K562 (cell line): ENCODE data around the gene PTGIR. TPM values are rescaled to one million over a fixed set of nuclear protein-coding genes. Genes with fewer than 3 reads are reported as not detected.

ENCODE experiments used
- BRF1 ChIP-seq: IDR thresholded peaks from 3 replicates; pipeline ENCODE4 v1.6.1; 2011; ENCODE audit warnings: borderline replicate concordance, mild to moderate bottlenecking; ENCODE audit not compliant: insufficient read length; ENCODE audit errors: extremely low read depth
- CBFA2T3 ChIP-seq: fragments of 450-650 bp; IDR thresholded peaks from 2 replicates; pipeline ENCODE4 v1.6.1; 2017
- CTBP1 ChIP-seq: fragments of 450-650 bp; IDR thresholded peaks from 2 replicates; pipeline ENCODE4 v1.6.1; 2016; ENCODE audit warnings: borderline replicate concordance
- ELK1 ChIP-seq: sonication (generic); formaldehyde crosslinking; IDR thresholded peaks from 2 replicates; pipeline ENCODE4 v1.8.1; 2022; ENCODE audit warnings: missing genetic modification reagents
- ETV1 ChIP-seq: fragments of 450-650 bp; conservative IDR thresholded peaks from 2 replicates; pipeline ENCODE4 v1.6.1; 2016; ENCODE audit warnings: missing genetic modification characterization, control low read depth, low read depth, missing compliant biosample characterization
- GABPB2 ChIP-seq: fragments of 250-450 bp; sonication (Bioruptor Pico); conservative IDR thresholded peaks from 2 replicates; pipeline ENCODE4 v1.5.1; 2021; ENCODE audit warnings: mild to moderate bottlenecking
- MEIS2 ChIP-seq: fragments of 450-650 bp; IDR thresholded peaks from 2 replicates; pipeline ENCODE4 v1.6.1; 2014; ENCODE audit warnings: mild to moderate bottlenecking; ENCODE audit not compliant: partially characterized antibody
- MNT ChIP-seq, 2 experiments: fragments of 450-650 bp; conservative IDR thresholded peaks; 2 replicates each; pipeline ENCODE4 v1.6.1; 2017; ENCODE audit warnings: mild to moderate bottlenecking in 2 of 2, moderate library complexity in 2 of 2
- NKRF ChIP-seq: fragments of 450-650 bp; IDR thresholded peaks from 2 replicates; pipeline ENCODE4 v1.6.1; 2016; ENCODE audit warnings: borderline replicate concordance
- RBBP5 ChIP-seq: fragments of 200-600 bp; sonication (generic); IDR thresholded peaks from 2 replicates; pipeline ENCODE4 v1.6.1; 2012; ENCODE audit warnings: borderline replicate concordance, mild to moderate bottlenecking, low read length, control low read depth, inconsistent platforms; ENCODE audit not compliant: insufficient read depth, poor library complexity, severe bottlenecking
- RNF2 ChIP-seq: sonication (generic); IDR thresholded peaks from 2 replicates; pipeline ENCODE4 v1.6.1; 2016
- TCFL5 ChIP-seq: fragments of 250-450 bp; sonication (Bioruptor Pico); conservative IDR thresholded peaks from 2 replicates; pipeline ENCODE4 v1.6.1; 2021; ENCODE audit warnings: mild to moderate bottlenecking, moderate library complexity, matching md5 sums
- TFAM ChIP-seq: fragments of 250-450 bp; sonication (Bioruptor Pico); conservative IDR thresholded peaks from 2 replicates; pipeline ENCODE4 v1.5.0; 2021; ENCODE audit warnings: mild to moderate bottlenecking, moderate library complexity
- ZNF280A ChIP-seq: fragments of 450-650 bp; IDR thresholded peaks from 2 replicates; pipeline ENCODE4 v1.6.1; 2018; ENCODE audit warnings: mild to moderate bottlenecking, low read depth; ENCODE audit not compliant: partially characterized antibody
- ZNF512 ChIP-seq: IDR thresholded peaks from 2 replicates; pipeline ENCODE4 v1.6.1; 2016; ENCODE audit warnings: missing genetic modification characterization, missing compliant biosample characterization
- polyA plus RNA-seq, 8 experiments: library from polyadenylated mRNA; depleted of rRNA in 4 of 8; stranded (reverse) in 5 of 8; unstranded in 3 of 8; fragments of >200 nt; fragmentation: Nextera tagmentation in 2 of 8; fragmentation: Illumina TruSeq in 1 of 8; extraction: Ambion mirVana in 2 of 8; extraction: Trizol in 1 of 8; gene quantifications; 2 replicates each; pipeline versions ENCODE4 v1.2.1 to v1.2.3, GENCODE V29; 2011 to 2014; ENCODE audit warnings: inconsistent platforms in 1 of 8, missing spikeins in 1 of 8
- total RNA-seq, 7 experiments: library from RNA; depleted of rRNA in 6 of 7; stranded (reverse); fragments of >200 nt in 6 of 7; fragmentation: Illumina TruSeq in 2 of 7; extraction: Trizol in 2 of 7; gene quantifications; 2 replicates each; pipeline versions ENCODE4 v1.2.1 to v1.2.3, GENCODE V29; 2011 to 2021; ENCODE audit warnings: low replicate concordance in 1 of 7

Gene PTGIR
- total and polyA plus RNA-seq, 9 of the 15 experiments (the other 6 are each of a cell fraction or from before 2014, with no cell fraction given), result 0.11 to 3.4 (median 1.1) TPM; not detected in 1

GRCh38 chr19:46574533-46574932 lies 50.4 kb downstream of the PTGIR start (continued):
- TF ChIP-seq ZNF512, result no peak
- no peak for TF ChIP-seq BRF1
- 0 out of 4 replicates have a peak, but pooled peaks of 1 of the 2 experiments have one; percentile 32 for TF ChIP-seq MNT (conservative IDR thresholded peaks at IDR 0.05)
- no peak for TF ChIP-seq RNF2
- no peak for TF ChIP-seq ZNF280A
- peak; percentile 41 for TF ChIP-seq CBFA2T3
- TF ChIP-seq MEIS2, result peak; percentile 28
- TF ChIP-seq ETV1 (tag), result no peak
- no peak for TF ChIP-seq GABPB2
- no peak for TF ChIP-seq TFAM
- TF ChIP-seq NKRF, result no peak
- no peak for TF ChIP-seq RBBP5
- no peak for TF ChIP-seq ELK1 (CRISPR knock-in tag)
- peak; percentile 46; the same call in 1 of the 2 replicates for TF ChIP-seq CTBP1
- no peak for TF ChIP-seq TCFL5 (CRISPR knock-in tag)
- TF ChIP-seq, all 486 proteins: peak for 18
